ENCODE results near the gene DMWD. TPM values are rescaled to one million over a fixed set of nuclear protein-coding genes. Genes with fewer than 3 reads are reported as not detected.

The DMWD gene
- total and polyA plus RNA-seq, 2 of the 13 experiments (the other 11 are each of a cell fraction or from before 2014, with no cell fraction given), result 10.3 to 14.9 TPM

GRCh38 chr19:45739498-45740439 is 52.9 kb downstream of the DMWD start:
- H3K4me3 ChIP-seq (replicated peaks in 1 of 3; ENCODE audit: insufficient read depth in 1 of 3, low read depth in 2 of 3, low read length in 3 of 3), result no peak overlapping the region; a peak in 1 of 6 replicates
- CTCF ChIA-PET (ENCODE audit: low intra/inter-chr PET ratio, low total read pairs), result no interaction called here
- WGBS (ENCODE audit: low lambda C conversion rate), result 38% methylated on average over 10 of the region's 10 CpGs
- POLR2A ChIA-PET, result interaction anchor here (0.6 to 1.8 kb wide), 5 partner anchors 9 to 29 kb away, joined by 3 to 5 read pairs (median 4); partner anchors contain the start of genes FBXO46 and SIX5
- ATAC-seq (no peak), DNase-seq (ENCODE audit: low spot score) (peak; percentile 34), FAIRE-seq (peak; percentile 39)
- H3K79me2 ChIP-seq (ENCODE audit: insufficient read depth, low read length), result no peaks in the 10 kb centered on the region
- no TSS peak for BruUV-seq (replicated peaks)
- no peaks in the 10 kb centered on the region for H3K36me3 ChIP-seq (replicated peaks in 1 of 2; ENCODE audit: control insufficient read depth in 1 of 2, insufficient read depth in 2 of 2, low read length in 2 of 2)
- H2AFZ ChIP-seq (ENCODE audit: low read length), result peak overlapping the region; percentile 90
- H4K20me1 ChIP-seq (ENCODE audit: insufficient read depth, low read length), result no peaks in the 10 kb centered on the region
- H3K9me3 ChIP-seq (ENCODE audit: low read length), result no peaks in the 10 kb centered on the region
- peak overlapping the region; percentile 29; the same call in 1 of the 2 replicates for H3K4me2 ChIP-seq (ENCODE audit: low read depth, low read length)
- intact Hi-C loops (cut with micrococcal nuclease; ENCODE audit: unreplicated experiment) (no loop called here), in situ Hi-C loops (cut with HindIII; ENCODE audit: extremely low pct_ligation_motif_present, low pct_unique_long_range_greater_than_20kb) (no loop called here)
- no peak overlapping the region for H3K27ac ChIP-seq (ENCODE audit: extremely low read length, insufficient read depth, low read length)
- peak overlapping the region; percentile 12; the same call in 1 of the 2 replicates for H3K9ac ChIP-seq (ENCODE audit: insufficient read depth, low read depth, low read length)
- H3K27me3 ChIP-seq (ENCODE audit: control insufficient read depth in 1 of 2, insufficient read depth in 2 of 2, low read length in 2 of 2), result peaks cover 0 to 5% of the 10 kb centered on the region in 2 experiments; a peak in 1 of 5 replicates
- H3K4me1 ChIP-seq (ENCODE audit: insufficient read depth, low read length), result peaks cover 59% of the 10 kb centered on the region
- TF ChIP-seq, protein P1, sequence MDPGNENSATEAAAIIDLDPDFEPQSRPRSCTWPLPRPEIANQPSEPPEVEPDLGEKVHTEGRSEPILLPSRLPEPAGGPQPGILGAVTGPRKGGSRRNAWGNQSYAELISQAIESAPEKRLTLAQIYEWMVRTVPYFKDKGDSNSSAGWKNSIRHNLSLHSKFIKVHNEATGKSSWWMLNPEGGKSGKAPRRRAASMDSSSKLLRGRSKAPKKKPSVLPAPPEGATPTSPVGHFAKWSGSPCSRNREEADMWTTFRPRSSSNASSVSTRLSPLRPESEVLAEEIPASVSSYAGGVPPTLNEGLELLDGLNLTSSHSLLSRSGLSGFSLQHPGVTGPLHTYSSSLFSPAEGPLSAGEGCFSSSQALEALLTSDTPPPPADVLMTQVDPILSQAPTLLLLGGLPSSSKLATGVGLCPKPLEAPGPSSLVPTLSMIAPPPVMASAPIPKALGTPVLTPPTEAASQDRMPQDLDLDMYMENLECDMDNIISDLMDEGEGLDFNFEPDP (CRISPR knock-in tag; conservative IDR thresholded peaks at IDR 0.05), result 0 out of 2 replicates have a peak, but pooled peaks have one; percentile 56
- TF ChIP-seq CEBPB (IDR thresholded peaks at IDR 0.05; ENCODE audit: borderline replicate concordance, low read depth, low read length) (peak; percentile 55; the same call in 1 of the 2 replicates), HMGXB3 (CRISPR knock-in tag; IDR thresholded peaks at IDR 0.05; ENCODE audit: borderline replicate concordance) (peak; percentile 98), ADNP (CRISPR knock-in tag; IDR thresholded peaks at IDR 0.05) (no peak), ZFYVE20 (CRISPR knock-in tag; IDR thresholded peaks at IDR 0.05; ENCODE audit: borderline replicate concordance, low read depth) (no peak), YY1 (IDR thresholded peaks at IDR 0.05; ENCODE audit: insufficient read depth, insufficient replicate concordance, low read depth, low read length) (no peak), NFYB (CRISPR knock-in tag; IDR thresholded peaks at IDR 0.05) (peak; percentile 62)
